Measurements from ENCODE around the gene CEBPE. TPM values are rescaled to one million over a fixed set of nuclear protein-coding genes. Genes with fewer than 3 reads are reported as not detected.

CEBPE gene
- total and polyA plus RNA-seq, 7 donors = 0.03 to 0.22 (median 0.18) TPM; not detected in 3

DNA sequence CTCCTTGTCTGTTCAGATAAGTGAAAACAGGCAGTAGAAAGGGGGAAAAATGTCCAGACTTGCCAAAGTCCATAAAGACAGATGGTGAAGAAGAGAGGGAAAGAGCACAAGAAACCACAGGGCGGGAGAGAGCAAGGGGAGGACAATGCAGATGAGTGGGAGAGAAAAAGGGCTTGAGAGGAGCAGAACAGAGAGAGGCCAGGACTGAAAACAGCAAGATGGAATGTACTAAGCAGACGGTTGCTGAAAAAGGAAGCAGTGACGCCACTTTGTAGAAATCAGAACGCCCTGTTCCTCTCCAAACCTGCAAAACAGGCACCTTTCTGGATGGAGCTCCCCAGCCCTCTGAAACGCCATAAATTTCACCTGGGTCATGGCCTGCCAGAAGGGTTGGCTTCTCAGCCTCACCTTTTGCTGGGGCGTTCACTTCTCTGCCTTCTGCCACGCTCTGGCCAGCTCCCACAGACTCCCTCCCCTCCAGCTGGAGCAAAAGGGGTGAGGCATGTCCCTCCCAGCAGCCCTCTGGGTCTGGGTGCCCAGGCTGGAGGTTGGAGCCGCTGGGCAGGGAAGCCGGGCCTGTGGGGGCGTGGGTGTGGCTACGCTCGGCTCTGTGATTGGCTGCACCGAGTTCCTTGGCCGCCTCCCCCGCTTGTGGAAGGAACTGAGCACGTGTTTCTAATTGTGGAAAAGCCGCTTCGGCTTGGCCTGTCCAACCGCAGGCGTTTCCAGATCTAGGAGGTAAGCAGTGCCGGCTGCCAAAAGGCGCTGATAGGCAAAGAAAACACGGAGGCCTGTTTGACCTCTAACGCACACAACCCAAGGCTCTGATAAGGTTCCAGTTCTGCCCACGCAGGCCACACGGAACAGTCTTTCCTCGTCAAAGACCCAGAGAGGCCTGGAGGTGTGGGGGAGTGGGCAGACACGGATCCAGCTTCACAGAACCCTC lies 35.1 kb upstream of the CEBPE start:
- peak overlapping the region; percentile 68 for H3K4me3 ChIP-seq
- ATAC-seq (peak; percentile 82 to 92 (median 88)), DNase-seq (peak; percentile 94 to 98)
- no peaks in the 10 kb centered on the region for H3K9me3 ChIP-seq
- TF ChIP-seq CTCF (IDR thresholded peaks at IDR 0.05) = no peak
- H3K27ac ChIP-seq = peak overlapping the region; percentile 96
- H3K4me1 ChIP-seq = peaks cover 59% of the 10 kb centered on the region
- 9 to 20% (median 11%) methylated on average over 28 of the region's 28 CpGs for WGBS, 3 donors
- peaks cover 0 to 19% of the 10 kb centered on the region in 2 donors for H3K36me3 ChIP-seq (ENCODE audit: insufficient read depth in 1 of 2, low read depth in 1 of 2)
- H3K27me3 ChIP-seq (ENCODE audit: insufficient read depth in 3 of 3, low read length in 2 of 3) = no peaks in the 10 kb centered on the region
- intact Hi-C loops (cut with DNase I) = loop anchor here in 1 of 2 donors (2.0 kb wide), 1 partner anchor 29 kb away; the partner anchor contains the start of gene SLC7A8

GRCh38 chr14:23151342-23151741 lies 32.3 kb upstream of the CEBPE start:
- Histone ChIP-seq H3K36me3 (ENCODE audit: insufficient read depth in 1 of 2, low read depth in 1 of 2) (peaks cover 0 to 8% of the 10 kb centered on the region in 2 donors), H3K27me3 (ENCODE audit: insufficient read depth in 3 of 3, low read length in 2 of 3) (no peaks in the 10 kb centered on the region), H3K9me3 (no peaks in the 10 kb centered on the region), H3K4me1 (peaks cover 75% of the 10 kb centered on the region), H3K27ac (peak overlapping the region; percentile 96), H3K4me3 (peak overlapping the region; percentile 68)
- TF ChIP-seq CTCF (IDR thresholded peaks at IDR 0.05) = no peak
- WGBS, 3 donors = 46 to 71% (median 59%) methylated on average over 2 of the region's 2 CpGs
- no peak for DNase-seq
- intact Hi-C loops (cut with DNase I) = no loop called here
- no peak for ATAC-seq

DNA sequence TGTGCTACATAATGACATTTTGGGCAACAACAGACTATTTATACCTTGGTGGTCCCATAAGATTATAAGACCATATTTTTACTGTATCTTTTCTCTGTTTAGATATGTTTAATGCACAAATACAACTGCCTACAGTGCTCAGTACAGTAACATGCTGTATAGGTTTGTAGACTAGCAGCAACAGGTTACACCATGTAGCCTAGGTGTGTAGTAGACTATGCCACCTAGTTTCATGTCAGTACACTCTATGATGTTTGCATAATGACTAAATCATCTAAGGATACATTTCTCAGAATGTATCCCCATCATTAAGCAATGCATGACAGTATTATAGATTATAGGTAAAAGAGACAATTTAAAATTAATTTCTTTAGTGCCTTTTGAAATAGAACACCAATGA lies 30.7 kb upstream of the CEBPE start:
- no peak for TF ChIP-seq CTCF (IDR thresholded peaks at IDR 0.05)
- intact Hi-C loops (cut with DNase I) = no loop called here
- Histone ChIP-seq H3K36me3 (ENCODE audit: insufficient read depth in 1 of 2, low read depth in 1 of 2) (peaks cover 0 to 8% of the 10 kb centered on the region in 2 donors), H3K4me1 (peaks cover 77% of the 10 kb centered on the region), H3K27ac (peak overlapping the region; percentile 69), H3K27me3 (ENCODE audit: insufficient read depth in 3 of 3, low read length in 2 of 3) (no peaks in the 10 kb centered on the region), H3K4me3 (no peak overlapping the region), H3K9me3 (no peaks in the 10 kb centered on the region)
- ATAC-seq (no peak), DNase-seq (no peak)

GRCh38 chr14:23148591-23149249 lies 29.7 kb upstream of the CEBPE start:
- H3K27ac ChIP-seq = peak overlapping the region; percentile 69
- intact Hi-C loops (cut with DNase I) = no loop called here
- ATAC-seq (no peak), DNase-seq (no peak)
- no peaks in the 10 kb centered on the region for H3K9me3 ChIP-seq
- peaks cover 80% of the 10 kb centered on the region for H3K4me1 ChIP-seq
- H3K4me3 ChIP-seq = no peak overlapping the region
- peaks cover 0 to 10% of the 10 kb centered on the region in 2 donors for H3K36me3 ChIP-seq (ENCODE audit: insufficient read depth in 1 of 2, low read depth in 1 of 2)
- H3K27me3 ChIP-seq (ENCODE audit: insufficient read depth in 3 of 3, low read length in 2 of 3) = no peaks in the 10 kb centered on the region
- no peak for TF ChIP-seq CTCF (IDR thresholded peaks at IDR 0.05)
- WGBS, 3 donors = 87 to 96% (median 90%) methylated on average over 5 of the region's 5 CpGs

Measured in psoas muscle (tissue), 8 donors.